T-helper 2 cell treated with Interferon-gamma antibody and Interleukin-4, amounts not matched to agents 100 ng/mL and 5 ng/mL, for 36 hours (primary cell): Measurements from ENCODE around the gene PITPNC1. TPM values are rescaled to one million over a fixed set of nuclear protein-coding genes. Genes with fewer than 3 reads are reported as not detected.
"Not testable (repeated sequence)": the region's sequence is repeated elsewhere in the genome, so short reads cannot be mapped to it uniquely, and the experiment has no call there.

Source experiments
- intact Hi-C: fragments of 100-400 bp; cut with micrococcal nuclease; formaldehyde crosslinking; loops from one replicate; pipeline ENCODE4 v1.15.1; 2023
- total RNA-seq: library from RNA; stranded (reverse); gene quantifications from 2 replicates; pipeline ENCODE4 v1.2.3, GENCODE V29; 2022

The PITPNC1 gene
- total RNA-seq, 1 donor from 2014 or later = 24.7 TPM

- intact Hi-C loops = no loop called here
Measured at GRCh38 chr17:67708378-67708777, 331.3 kb downstream of the PITPNC1 start.

GRCh38 chr17:67711916-67712315 is 334.8 kb downstream of the PITPNC1 start:
- intact Hi-C loops = loop anchor here (10.0 kb wide), 1 partner anchor 237 kb away; no protein-coding TSS in a partner anchor

GRCh38 chr17:67712375-67712774 is 335.3 kb downstream of the PITPNC1 start:
- intact Hi-C loops = loop anchor here (10.0 kb wide), 1 partner anchor 238 kb away; no protein-coding TSS in a partner anchor

- intact Hi-C loops = loop anchor here (10.0 kb wide), 1 partner anchor 238 kb away; no protein-coding TSS in a partner anchor
Measured at GRCh38 chr17:67713169-67713568, 336.1 kb downstream of the PITPNC1 start.

GRCh38 chr17:67716405-67716798 is 339.3 kb downstream of the PITPNC1 start:
- intact Hi-C loops = loop anchor here (2.0 to 10.0 kb wide), 3 partner anchors 242 to 796 kb away; partner anchors contain the start of gene PRKAR1A

GRCh38 chr17:67717192-67717623 is 340.1 kb downstream of the PITPNC1 start:
- intact Hi-C loops = loop anchor here (1.0 to 10.0 kb wide), 7 partner anchors 108 to 795 kb away; partner anchors contain the start of genes BPTF, KPNA2, PITPNC1 and PRKAR1A

GRCh38 chr17:67717624-67718324 is 340.7 kb downstream of the PITPNC1 start, which contains the start of gene NOL11:
Gene NOL11, plus strand, starts transcription at chr17:67717936. Its CDS starts 12 bp downstream, at chr17:67717948.
- intact Hi-C loops = loop anchor here (1.0 to 10.0 kb wide), 7 partner anchors 108 to 795 kb away; partner anchors contain the start of genes BPTF, KPNA2, PITPNC1 and PRKAR1A

- intact Hi-C loops = loop anchor here (5.0 to 10.0 kb wide), 2 partner anchors 244 to 794 kb away; partner anchors contain the start of gene PRKAR1A
Measured at GRCh38 chr17:67718325-67718941, 341.4 kb downstream of the PITPNC1 start.

GRCh38 chr17:67725373-67725791 is 348.3 kb downstream of the PITPNC1 start:
- intact Hi-C loops = no loop called here

GRCh38 chr17:67725807-67726206 is 348.7 kb downstream of the PITPNC1 start:
- intact Hi-C loops = no loop called here

- intact Hi-C loops = not testable (repeated sequence)
Measured at GRCh38 chr17:67727152-67728039, 350.3 kb downstream of the PITPNC1 start.

- intact Hi-C loops = no loop called here
Measured at GRCh38 chr17:67729903-67730302, 352.8 kb downstream of the PITPNC1 start.

- intact Hi-C loops = no loop called here
Measured at GRCh38 chr17:67730731-67731130, 353.6 kb downstream of the PITPNC1 start.

GRCh38 chr17:67733449-67733848 is 356.4 kb downstream of the PITPNC1 start:
- intact Hi-C loops = no loop called here

- intact Hi-C loops = no loop called here
Measured at GRCh38 chr17:67737145-67737544, 360.1 kb downstream of the PITPNC1 start.

GRCh38 chr17:67742025-67742424 is 364.9 kb downstream of the PITPNC1 start:
- intact Hi-C loops = no loop called here

Other genes with a start within 250 kb of the PITPNC1 start
- 64.1 and 68.6 TPM in 2 replicates for gene HELZ, start 132.1 kb upstream of the PITPNC1 start, total RNA-seq
- gene PSMD12, start 10.7 kb upstream of the PITPNC1 start, total RNA-seq = 50.4 and 54.5 TPM in 2 replicates